Measurements from ENCODE around the gene MAF.

MAF gene

DNA sequence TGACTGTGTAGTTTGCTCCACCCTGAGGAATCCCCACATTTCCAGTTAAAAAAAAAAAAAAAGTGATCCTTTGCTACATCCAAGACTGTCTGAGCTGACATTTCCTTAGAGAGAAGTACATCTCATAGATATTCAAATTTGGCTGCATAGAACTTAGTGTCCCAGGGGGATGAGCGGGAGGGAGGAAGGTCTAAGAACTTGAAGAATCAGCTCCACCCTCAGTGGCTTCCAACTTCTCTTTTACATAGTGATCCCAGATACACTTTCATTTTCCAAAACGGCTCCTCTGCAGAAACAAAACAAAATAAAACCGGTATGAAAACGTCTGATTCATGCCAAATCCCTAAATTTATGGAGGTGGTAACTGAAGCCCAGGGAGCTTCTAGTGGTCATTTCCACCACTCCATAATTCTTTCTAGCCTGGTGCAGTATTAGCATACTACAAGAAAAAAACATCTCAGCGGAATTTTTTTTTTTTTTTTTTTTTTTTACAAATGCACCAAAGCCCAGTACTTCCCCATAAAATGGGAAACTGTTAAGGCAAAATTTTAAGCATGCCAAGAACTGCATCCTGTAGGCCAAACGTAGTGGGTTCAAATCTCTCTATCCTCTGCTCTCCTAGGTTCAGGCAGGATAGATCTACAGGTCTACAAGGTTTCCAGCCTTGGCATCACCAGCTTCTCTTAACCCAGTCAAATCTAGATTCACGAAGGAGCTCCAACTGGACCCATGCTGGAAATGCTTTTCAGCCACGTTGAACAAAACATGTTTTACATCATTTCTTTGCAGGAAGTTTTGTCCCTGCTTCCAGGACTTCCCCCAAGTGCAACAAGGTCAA, 29.3 kb downstream of the MAF start:
- TF ChIP-seq, protein P1, sequence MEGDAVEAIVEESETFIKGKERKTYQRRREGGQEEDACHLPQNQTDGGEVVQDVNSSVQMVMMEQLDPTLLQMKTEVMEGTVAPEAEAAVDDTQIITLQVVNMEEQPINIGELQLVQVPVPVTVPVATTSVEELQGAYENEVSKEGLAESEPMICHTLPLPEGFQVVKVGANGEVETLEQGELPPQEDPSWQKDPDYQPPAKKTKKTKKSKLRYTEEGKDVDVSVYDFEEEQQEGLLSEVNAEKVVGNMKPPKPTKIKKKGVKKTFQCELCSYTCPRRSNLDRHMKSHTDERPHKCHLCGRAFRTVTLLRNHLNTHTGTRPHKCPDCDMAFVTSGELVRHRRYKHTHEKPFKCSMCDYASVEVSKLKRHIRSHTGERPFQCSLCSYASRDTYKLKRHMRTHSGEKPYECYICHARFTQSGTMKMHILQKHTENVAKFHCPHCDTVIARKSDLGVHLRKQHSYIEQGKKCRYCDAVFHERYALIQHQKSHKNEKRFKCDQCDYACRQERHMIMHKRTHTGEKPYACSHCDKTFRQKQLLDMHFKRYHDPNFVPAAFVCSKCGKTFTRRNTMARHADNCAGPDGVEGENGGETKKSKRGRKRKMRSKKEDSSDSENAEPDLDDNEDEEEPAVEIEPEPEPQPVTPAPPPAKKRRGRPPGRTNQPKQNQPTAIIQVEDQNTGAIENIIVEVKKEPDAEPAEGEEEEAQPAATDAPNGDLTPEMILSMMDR (IDR thresholded peaks at IDR 0.05; ENCODE audit: low read depth, low read length, missing control alignments), result no peak
- no peak for DNase-seq (ENCODE audit: extremely low read depth, low read depth)
- no peak overlapping the region for H3K4me3 ChIP-seq (replicated peaks; ENCODE audit: low read depth, low read length)

DNA sequence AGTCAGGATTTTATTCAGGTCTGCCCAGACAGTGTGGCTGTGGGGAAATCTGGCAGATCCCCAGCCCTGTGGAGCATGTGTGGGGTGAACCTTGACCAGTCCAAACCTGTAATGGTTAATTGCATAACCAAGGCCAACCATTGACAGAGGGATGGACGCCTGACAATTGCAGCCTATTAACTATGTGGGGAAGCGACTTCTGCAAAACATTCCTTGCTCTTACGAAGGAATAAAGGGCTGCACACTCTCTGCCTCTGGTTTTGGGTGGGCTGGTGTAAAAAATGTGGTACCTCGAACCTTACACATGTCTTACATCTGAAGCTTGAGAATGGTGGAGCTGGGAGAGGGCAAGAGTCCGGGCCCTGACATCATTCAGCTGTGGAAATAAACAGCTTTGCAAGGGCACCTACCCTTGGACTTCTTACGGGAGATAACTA, 35.8 kb downstream of the MAF start:
- TF ChIP-seq, protein P1 (IDR thresholded peaks at IDR 0.05; ENCODE audit: low read depth, low read length, missing control alignments), result no peak
- DNase-seq (ENCODE audit: extremely low read depth, low read depth), result no peak
- H3K4me3 ChIP-seq (replicated peaks; ENCODE audit: low read depth, low read length), result no peak overlapping the region

DNA sequence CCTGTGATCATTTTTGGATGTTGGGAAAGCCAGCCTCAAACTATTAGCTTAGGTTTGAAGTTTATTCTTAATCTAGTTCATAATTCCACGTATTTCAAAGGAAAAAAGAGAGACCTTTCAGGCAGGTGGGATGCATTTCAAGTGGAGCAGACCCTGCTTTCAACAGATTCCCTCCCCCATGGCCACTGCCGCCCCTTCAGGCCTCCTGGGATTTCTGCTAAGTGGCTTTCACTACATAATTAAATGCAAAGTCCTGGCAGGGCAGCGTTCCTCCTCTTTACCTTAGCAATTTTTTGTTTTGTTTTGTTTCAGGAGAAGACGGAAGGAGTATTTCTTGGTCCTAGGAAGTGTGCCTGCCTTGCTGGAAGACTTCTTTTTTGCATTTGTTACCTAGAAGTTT, 36.6 kb downstream of the MAF start:
- no peak overlapping the region for H3K4me3 ChIP-seq (replicated peaks; ENCODE audit: low read depth, low read length)
- TF ChIP-seq, protein P1 (IDR thresholded peaks at IDR 0.05; ENCODE audit: low read depth, low read length, missing control alignments), result no peak
- DNase-seq (ENCODE audit: extremely low read depth, low read depth), result no peak

DNA sequence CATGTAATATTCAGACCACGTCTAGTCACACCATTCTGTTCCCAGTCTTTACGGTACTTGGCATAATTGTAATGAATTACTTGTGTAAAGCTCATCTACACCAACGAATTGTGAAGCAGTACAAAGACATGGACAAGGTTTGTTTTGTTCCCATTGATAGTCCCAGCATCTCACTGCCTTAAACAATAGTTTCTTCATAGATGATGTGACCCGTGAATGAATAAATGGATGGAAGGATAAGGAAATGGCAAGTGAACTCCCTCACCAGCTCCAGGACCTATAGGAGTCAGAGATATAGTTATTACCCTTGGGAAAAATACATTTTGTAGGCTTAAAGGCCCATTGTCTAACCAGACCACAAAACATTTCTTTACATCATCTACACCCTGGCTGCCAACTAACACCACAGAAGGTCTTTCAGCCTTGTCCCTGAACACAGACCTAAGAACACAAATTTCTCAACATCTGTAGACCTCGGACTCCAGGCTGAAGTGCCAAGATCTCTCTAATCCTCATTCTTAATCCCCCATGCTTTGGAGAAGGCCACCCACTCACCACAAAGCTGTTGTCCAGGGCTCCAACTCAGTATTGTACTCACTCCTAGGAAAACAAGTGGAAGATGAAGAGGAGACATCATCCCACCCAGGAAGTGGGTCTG, 38.2 kb downstream of the MAF start:
- no peak overlapping the region for H3K4me3 ChIP-seq (replicated peaks; ENCODE audit: low read depth, low read length)
- DNase-seq (ENCODE audit: extremely low read depth, low read depth), result no peak
- TF ChIP-seq, protein P1 (IDR thresholded peaks at IDR 0.05; ENCODE audit: low read depth, low read length, missing control alignments), result no peak

DNA sequence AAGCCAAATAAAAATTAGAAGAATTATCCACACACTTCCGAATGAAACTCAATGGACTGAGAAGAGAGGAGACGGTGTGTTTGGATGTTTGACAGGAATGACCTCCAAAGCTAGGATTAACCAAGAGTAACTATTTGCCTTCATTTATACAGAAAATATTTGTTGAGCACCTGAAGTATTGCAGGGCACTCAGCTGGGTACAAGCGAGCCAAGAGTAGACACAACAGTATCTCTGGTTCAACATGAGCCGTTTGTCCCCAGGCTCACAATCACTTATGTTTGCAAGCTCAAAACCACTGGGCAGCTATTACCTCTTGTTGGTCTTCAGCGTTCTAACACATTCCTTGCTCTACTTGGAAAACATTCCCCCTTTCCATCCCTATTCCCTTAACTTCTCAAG, 38.8 kb downstream of the MAF start:
- no peak overlapping the region for H3K4me3 ChIP-seq (replicated peaks; ENCODE audit: low read depth, low read length)
- DNase-seq (ENCODE audit: extremely low read depth, low read depth), result no peak
- TF ChIP-seq, protein P1 (IDR thresholded peaks at IDR 0.05; ENCODE audit: low read depth, low read length, missing control alignments), result no peak

DNA sequence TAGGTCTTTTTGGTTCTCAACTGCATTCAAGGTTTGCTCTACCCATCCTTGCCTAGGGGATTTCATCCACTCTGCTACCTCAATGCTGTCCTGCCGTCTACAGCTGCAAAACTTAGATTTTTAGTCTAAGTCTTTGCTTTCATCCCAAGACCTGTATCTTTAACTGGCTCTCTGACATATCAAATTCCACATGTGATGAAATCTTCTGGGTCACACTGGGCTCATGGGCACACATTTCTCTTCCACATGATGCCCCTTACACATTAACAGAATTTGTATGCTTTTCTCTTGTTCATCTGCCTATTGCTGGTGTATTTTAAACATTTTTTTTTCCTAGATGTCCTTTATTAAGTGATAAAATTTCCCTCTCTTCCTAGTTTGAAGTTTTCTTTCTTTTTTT, 39.6 kb downstream of the MAF start:
- TF ChIP-seq, protein P1 (IDR thresholded peaks at IDR 0.05; ENCODE audit: low read depth, low read length, missing control alignments), result no peak
- no peak for DNase-seq (ENCODE audit: extremely low read depth, low read depth)
- H3K4me3 ChIP-seq (replicated peaks; ENCODE audit: low read depth, low read length), result no peak overlapping the region
